Trophoblast cell (in vitro differentiated cells and primary cell): ENCODE data around the gene HDAC9.

Experiments
- DNase-seq, 2 donors: peaks; one replicate each; pipeline ENCODE4 v3.0.0-alpha.2; 2016
- H2AFZ ChIP-seq: 2 replicates; pipeline ENCODE4 v1.6.1; 2013; ENCODE audit warnings: low read length, moderate library complexity, mild to moderate bottlenecking; ENCODE audit not compliant: insufficient read depth, poor library complexity
- H2AK5ac ChIP-seq: 2 replicates; pipeline ENCODE4 v1.6.1; 2013; ENCODE audit warnings: mild to moderate bottlenecking, low read length
- H2BK120ac ChIP-seq: 2 replicates; pipeline ENCODE4 v1.6.1; 2013; ENCODE audit warnings: low read length, mild to moderate bottlenecking, moderate library complexity; ENCODE audit not compliant: insufficient read depth, poor library complexity
- H2BK12ac ChIP-seq: 2 replicates; pipeline ENCODE4 v1.6.1; 2013; ENCODE audit warnings: mild to moderate bottlenecking, low read length, moderate library complexity
- H2BK5ac ChIP-seq: 2 replicates; pipeline ENCODE4 v1.6.1; 2013; ENCODE audit warnings: low read length, low read depth, moderate library complexity, mild to moderate bottlenecking; ENCODE audit not compliant: poor library complexity
- H3K14ac ChIP-seq: 2 replicates; pipeline ENCODE4 v1.6.1; 2013; ENCODE audit warnings: mild to moderate bottlenecking, low read length
- H3K18ac ChIP-seq: 2 replicates; pipeline ENCODE4 v1.6.1; 2013; ENCODE audit warnings: mild to moderate bottlenecking, low read length
- H3K23ac ChIP-seq: 2 replicates; pipeline ENCODE4 v1.6.1; 2013; ENCODE audit warnings: low read length
- H3K27ac ChIP-seq: 2 replicates; pipeline ENCODE4 v1.5.1; 2013; ENCODE audit warnings: low read depth, mild to moderate bottlenecking, inconsistent platforms, low read length, moderate library complexity
- H3K27me3 ChIP-seq: 2 replicates; pipeline ENCODE4 v1.6.1; 2013; ENCODE audit warnings: inconsistent platforms, mild to moderate bottlenecking, low read length, moderate library complexity; ENCODE audit not compliant: insufficient read depth
- H3K36me3 ChIP-seq, 2 experiments: 1 replicate in 1 of 2; 2 replicates in 1 of 2; pipeline ENCODE4 v1.6.1; 2013; ENCODE audit warnings: low read length in 2 of 2, mild to moderate bottlenecking in 2 of 2, moderate library complexity in 1 of 2; ENCODE audit not compliant: insufficient read depth in 2 of 2, control insufficient read depth in 1 of 2
- H3K4ac ChIP-seq: 2 replicates; pipeline ENCODE4 v1.6.1; 2013; ENCODE audit warnings: low read depth, mild to moderate bottlenecking, low read length, moderate library complexity
- H3K4me1 ChIP-seq, 2 experiments: 1 replicate in 1 of 2; 2 replicates in 1 of 2; pipeline ENCODE4 v1.6.1; 2013; ENCODE audit warnings: low read length in 2 of 2, mild to moderate bottlenecking in 2 of 2, moderate library complexity in 1 of 2; ENCODE audit not compliant: insufficient read depth in 2 of 2, control insufficient read depth in 1 of 2
- H3K4me2 ChIP-seq: 2 replicates; pipeline ENCODE4 v1.6.1; 2013; ENCODE audit warnings: inconsistent platforms, mild to moderate bottlenecking, low read length, moderate library complexity
- H3K4me3 ChIP-seq: 2 replicates; pipeline ENCODE4 v1.5.1; 2013; ENCODE audit warnings: mild to moderate bottlenecking, low read depth, low read length, inconsistent platforms
- H3K79me1 ChIP-seq: one replicate; pipeline ENCODE4 v1.6.1; 2013; ENCODE audit warnings: low read length
- H3K79me2 ChIP-seq: 2 replicates; pipeline ENCODE4 v1.6.1; 2013; ENCODE audit warnings: low read length, mild to moderate bottlenecking; ENCODE audit not compliant: control insufficient read depth, insufficient read depth, poor library complexity
- H3K9ac ChIP-seq: 2 replicates; pipeline ENCODE4 v1.6.1; 2013; ENCODE audit warnings: mild to moderate bottlenecking, low read length
- H3K9me3 ChIP-seq: 2 replicates; pipeline ENCODE4 v1.6.1; 2013; ENCODE audit warnings: low read depth, mild to moderate bottlenecking, control low read depth, inconsistent platforms, low read length; ENCODE audit not compliant: insufficient read depth
- H4K12ac ChIP-seq: 2 replicates; pipeline ENCODE4 v1.6.1; 2013; ENCODE audit warnings: low read depth, mild to moderate bottlenecking, low read length, moderate library complexity
- H4K8ac ChIP-seq: 2 replicates; pipeline ENCODE4 v1.6.1; 2013; ENCODE audit warnings: low read depth, mild to moderate bottlenecking, low read length, moderate library complexity
- H4K91ac ChIP-seq: one replicate; pipeline ENCODE4 v1.6.1; 2013; ENCODE audit warnings: low read depth, mild to moderate bottlenecking, low read length, moderate library complexity
- WGBS: extraction: QIAGEN DNeasy Blood & Tissue Kit; methylation state at CpG from one replicate; pipeline ENCODE4 v1.1.7; 2013; ENCODE audit warnings: missing lambda C conversion rate; ENCODE audit not compliant: insufficient read length, insufficient coverage; ENCODE audit errors: extremely low coverage; 5-methylcytosine and 5-hydroxymethylcytosine counted together

HDAC9 gene

DNA sequence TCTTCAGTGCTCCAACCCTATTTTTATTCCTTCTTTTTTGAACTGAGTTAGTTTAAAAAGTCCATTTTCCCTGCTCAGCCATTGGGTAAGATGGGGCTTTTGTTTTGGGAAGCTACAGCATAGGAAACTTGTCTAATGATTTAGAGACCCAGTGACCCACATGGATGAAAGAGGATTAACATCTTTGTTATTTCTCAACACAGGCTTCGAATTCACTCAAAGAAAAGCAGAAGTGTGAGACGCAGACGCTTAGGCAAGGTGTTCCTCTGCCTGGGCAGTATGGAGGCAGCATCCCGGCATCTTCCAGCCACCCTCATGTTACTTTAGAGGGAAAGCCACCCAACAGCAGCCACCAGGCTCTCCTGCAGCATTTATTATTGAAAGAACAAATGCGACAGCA lies 152.0 kb downstream of the HDAC9 start:
- Histone ChIP-seq H3K4me1 (no peaks in the 10 kb centered on the region), H2BK12ac (no peak overlapping the region), H3K9ac (no peak overlapping the region), H3K36me3 (no peaks in the 10 kb centered on the region), H3K27me3 (no peaks in the 10 kb centered on the region), H2AFZ (no peak overlapping the region), H3K9me3 (no peaks in the 10 kb centered on the region), H3K23ac (no peak overlapping the region), H4K12ac (no peak overlapping the region), H3K4me3 (no peak overlapping the region), H2AK5ac (no peak overlapping the region), H3K79me2 (no peaks in the 10 kb centered on the region), H3K4me2 (no peak overlapping the region), H3K79me1 (no peaks in the 10 kb centered on the region), H3K14ac (no peak overlapping the region), H4K8ac (no peak overlapping the region), H4K91ac (no peak overlapping the region), H3K27ac (no peak overlapping the region), H2BK5ac (no peak overlapping the region), H3K4ac (no peak overlapping the region), H3K18ac (no peak overlapping the region), H2BK120ac (no peak overlapping the region)
- DNase-seq, result no peak
- no CpG with 5 or more reads among the region's 5 CpGs for WGBS

DNA sequence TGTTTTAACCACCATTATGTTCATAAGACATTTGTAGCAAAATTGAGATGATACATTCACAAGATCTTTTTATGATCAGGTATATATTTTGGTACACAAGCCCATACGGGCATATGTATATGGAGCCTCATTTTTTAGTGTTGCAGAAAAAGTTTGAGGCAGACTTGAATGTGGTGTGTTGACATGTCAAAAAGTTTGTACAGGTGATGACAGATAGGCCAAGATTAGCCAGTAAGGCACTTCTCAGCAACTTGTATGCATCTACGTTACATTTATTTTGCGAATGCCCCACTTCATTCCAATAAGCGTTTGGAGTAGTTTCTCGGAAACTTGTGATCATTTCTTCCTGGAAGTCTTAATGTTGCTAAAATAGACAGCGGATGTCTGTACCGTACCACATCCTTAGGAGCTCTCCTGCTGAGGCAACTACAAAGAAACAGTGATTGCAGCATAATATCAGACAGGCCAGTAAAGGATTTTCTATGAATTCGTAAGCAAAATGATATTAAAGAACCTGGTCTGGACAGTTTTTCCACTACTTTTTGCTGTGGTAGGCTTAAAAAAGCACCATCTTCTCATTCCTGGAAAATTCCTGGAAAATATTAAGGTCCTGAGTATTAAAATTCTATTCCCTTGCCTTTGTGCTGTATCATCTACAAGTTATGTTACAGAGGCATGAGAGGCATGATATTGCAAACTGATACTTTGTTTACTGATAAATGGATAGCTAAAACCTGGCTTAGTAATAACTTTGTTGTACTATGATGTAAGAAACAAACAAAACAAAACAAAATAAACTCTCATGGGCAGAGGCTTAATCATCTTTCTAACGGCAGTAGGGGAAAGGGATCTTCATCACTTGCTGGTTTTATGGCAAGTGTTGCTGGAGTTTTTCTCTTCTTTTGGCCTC lies 153.6 kb downstream of the HDAC9 start:
- Histone ChIP-seq H4K12ac (no peak overlapping the region), H3K14ac (no peak overlapping the region), H2BK5ac (no peak overlapping the region), H4K91ac (no peak overlapping the region), H2AK5ac (no peak overlapping the region), H3K27me3 (no peaks in the 10 kb centered on the region), H3K4ac (no peak overlapping the region), H3K4me2 (no peak overlapping the region), H3K18ac (no peak overlapping the region), H3K79me2 (no peaks in the 10 kb centered on the region), H2BK12ac (no peak overlapping the region), H2AFZ (no peak overlapping the region), H4K8ac (no peak overlapping the region), H3K9me3 (no peaks in the 10 kb centered on the region), H3K4me1 (no peaks in the 10 kb centered on the region), H2BK120ac (no peak overlapping the region), H3K36me3 (no peaks in the 10 kb centered on the region), H3K27ac (no peak overlapping the region), H3K4me3 (no peak overlapping the region), H3K9ac (no peak overlapping the region), H3K79me1 (no peaks in the 10 kb centered on the region), H3K23ac (no peak overlapping the region)
- WGBS, result no CpG with 5 or more reads among the region's 9 CpGs
- DNase-seq, result peak; percentile 6 to 58

DNA sequence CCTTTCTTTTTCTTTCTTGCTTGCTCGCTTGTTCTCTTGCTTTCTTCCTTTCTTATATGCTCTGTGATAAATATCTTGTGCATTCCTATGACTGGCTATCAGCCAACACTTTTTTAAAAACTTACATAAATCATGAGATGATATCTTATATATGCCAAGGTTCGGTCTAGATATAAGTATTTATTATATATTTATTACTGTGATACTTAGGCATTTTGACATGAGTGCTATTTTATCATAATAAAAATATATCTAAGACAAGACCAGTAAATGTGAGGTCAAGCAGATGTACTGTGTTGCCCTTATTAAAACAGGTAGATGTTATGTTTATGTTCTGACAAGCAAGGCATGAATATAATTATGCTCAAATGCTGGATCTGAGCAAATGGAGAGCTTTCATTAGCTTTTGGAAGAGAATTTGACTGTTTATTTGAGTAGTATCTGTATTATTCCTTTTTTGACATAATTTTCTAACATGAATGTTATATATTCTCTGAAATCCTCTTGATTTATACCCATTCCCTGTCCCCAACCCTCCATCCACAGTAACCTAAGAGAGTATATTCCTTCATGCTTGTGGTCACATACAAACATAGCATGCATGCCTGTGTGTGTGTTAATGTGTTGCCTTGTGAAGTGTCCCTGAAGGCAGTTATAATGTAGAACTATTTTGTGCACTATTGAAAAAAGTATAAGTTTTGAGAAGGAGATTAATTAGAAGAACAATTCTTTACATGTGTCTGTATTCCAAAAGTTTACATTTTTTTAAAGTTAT lies 158.0 kb downstream of the HDAC9 start:
- DNase-seq, result no peak
- no CpG with 5 or more reads among the region's 2 CpGs for WGBS

DNA sequence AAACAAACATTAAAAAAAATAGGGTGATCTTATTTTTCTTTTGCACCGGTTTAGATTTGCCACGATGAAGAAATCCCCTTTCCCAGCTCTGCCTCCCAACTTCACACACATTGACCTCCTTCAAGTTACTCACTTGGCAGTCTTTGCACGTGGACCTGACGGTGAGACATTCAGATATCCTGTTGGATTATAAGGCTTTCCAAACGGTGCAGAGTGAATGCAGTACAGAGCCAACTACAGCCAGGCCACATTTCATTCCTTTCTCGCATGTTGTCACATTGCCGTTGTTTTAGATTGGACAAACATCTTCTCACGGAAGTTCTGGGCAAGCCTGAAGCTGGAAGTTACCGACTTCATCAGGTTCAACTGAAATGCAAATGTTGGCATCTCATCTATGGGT lies 159.2 kb downstream of the HDAC9 start:
- Histone ChIP-seq H3K4ac (no peak overlapping the region), H3K23ac (no peak overlapping the region), H4K8ac (no peak overlapping the region), H2AK5ac (no peak overlapping the region), H3K79me1 (no peaks in the 10 kb centered on the region), H2BK12ac (no peak overlapping the region), H2BK5ac (no peak overlapping the region), H3K27me3 (no peaks in the 10 kb centered on the region), H3K9me3 (no peaks in the 10 kb centered on the region), H3K4me1 (no peaks in the 10 kb centered on the region), H3K18ac (no peak overlapping the region), H3K79me2 (no peaks in the 10 kb centered on the region), H3K4me2 (no peak overlapping the region), H4K12ac (no peak overlapping the region), H2AFZ (no peak overlapping the region), H3K36me3 (no peaks in the 10 kb centered on the region), H3K14ac (no peak overlapping the region), H3K27ac (no peak overlapping the region), H3K4me3 (no peak overlapping the region), H3K9ac (no peak overlapping the region), H2BK120ac (no peak overlapping the region), H4K91ac (no peak overlapping the region)
- no CpG with 5 or more reads among the region's 9 CpGs for WGBS
- DNase-seq, result no peak

More for the DNA sequence above, 158.0 kb downstream of the HDAC9 start:
- Histone ChIP-seq H3K9ac (no peak overlapping the region), H2AFZ (no peak overlapping the region), H4K91ac (no peak overlapping the region), H4K8ac (no peak overlapping the region), H3K4me3 (no peak overlapping the region), H3K4me2 (no peak overlapping the region), H3K36me3 (no peaks in the 10 kb centered on the region), H4K12ac (no peak overlapping the region), H3K4me1 (no peaks in the 10 kb centered on the region), H3K79me2 (no peaks in the 10 kb centered on the region), H2BK12ac (no peak overlapping the region), H3K4ac (no peak overlapping the region), H2BK5ac (no peak overlapping the region), H2BK120ac (no peak overlapping the region), H3K9me3 (no peaks in the 10 kb centered on the region), H2AK5ac (no peak overlapping the region), H3K18ac (no peak overlapping the region), H3K27ac (no peak overlapping the region), H3K23ac (no peak overlapping the region), H3K14ac (no peak overlapping the region), H3K79me1 (no peaks in the 10 kb centered on the region), H3K27me3 (no peaks in the 10 kb centered on the region)
